Measurements from ENCODE around the gene TSC22D1. TPM values are rescaled to one million over a fixed set of nuclear protein-coding genes. Genes with fewer than 3 reads are reported as not detected.

TSC22D1 gene
- total RNA-seq, 1 donor, result 173 TPM

DNA sequence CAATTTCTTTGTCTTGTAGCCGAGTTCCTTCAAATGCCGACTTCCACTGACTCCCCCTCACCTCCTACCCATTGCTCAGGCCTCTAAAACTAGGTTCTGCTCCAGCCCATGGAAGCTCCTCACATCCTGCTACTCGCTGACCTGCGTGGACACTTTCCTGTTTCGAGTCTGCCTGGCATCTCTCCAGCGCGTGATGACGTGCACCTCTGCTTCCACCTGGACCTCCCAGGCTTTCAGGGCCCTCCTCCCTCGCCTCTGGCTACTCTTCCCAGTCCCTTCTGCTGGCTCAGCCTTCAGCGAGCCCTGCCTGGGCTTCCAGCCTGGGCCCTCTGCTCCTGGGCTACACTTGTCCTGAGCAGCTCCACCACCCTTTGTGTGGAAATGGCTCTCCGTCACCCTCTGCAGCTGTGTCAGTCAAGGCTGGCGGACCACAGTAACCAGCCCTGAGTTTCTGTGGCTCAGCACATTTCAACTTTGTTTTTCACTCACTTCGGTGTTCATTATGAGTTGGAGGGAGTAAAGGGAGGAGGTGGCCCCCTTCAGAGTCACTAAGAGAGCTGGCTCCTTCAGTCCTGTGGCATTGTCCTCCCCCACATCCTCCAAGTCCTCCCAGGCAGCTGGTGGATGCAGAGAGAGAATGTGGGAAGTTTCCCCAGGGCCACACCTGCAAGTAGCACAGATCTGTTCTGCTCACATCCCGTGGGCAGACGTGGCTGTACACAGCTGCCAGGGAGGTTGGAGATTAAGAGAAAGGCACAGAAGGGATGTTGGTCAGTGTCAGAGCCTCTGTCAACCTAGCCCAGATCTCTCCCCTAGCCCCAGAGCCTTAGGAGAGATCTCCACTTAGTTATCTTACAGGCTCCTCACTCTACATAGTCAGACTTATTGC, 153.1 kb downstream of the TSC22D1 start:
- H3K4me2 ChIP-seq (ENCODE audit: insufficient read depth, low read length), result no peak overlapping the region
- DNase-seq (ENCODE audit: insufficient read length, low spot score, missing footprints), result no peak
- H3K36me3 ChIP-seq (ENCODE audit: insufficient read depth, low read length), result no peaks in the 10 kb centered on the region
- peaks cover 7% of the 10 kb centered on the region for H3K27me3 ChIP-seq (ENCODE audit: insufficient read depth, low read length)
- H3K9me3 ChIP-seq (ENCODE audit: low read depth, low read length), result no peaks in the 10 kb centered on the region
- H3K4me3 ChIP-seq (ENCODE audit: insufficient read depth, low read length), result no peak overlapping the region
- H4K20me1 ChIP-seq (ENCODE audit: insufficient read depth, low read length), result no peaks in the 10 kb centered on the region
- TF ChIP-seq, protein P1, sequence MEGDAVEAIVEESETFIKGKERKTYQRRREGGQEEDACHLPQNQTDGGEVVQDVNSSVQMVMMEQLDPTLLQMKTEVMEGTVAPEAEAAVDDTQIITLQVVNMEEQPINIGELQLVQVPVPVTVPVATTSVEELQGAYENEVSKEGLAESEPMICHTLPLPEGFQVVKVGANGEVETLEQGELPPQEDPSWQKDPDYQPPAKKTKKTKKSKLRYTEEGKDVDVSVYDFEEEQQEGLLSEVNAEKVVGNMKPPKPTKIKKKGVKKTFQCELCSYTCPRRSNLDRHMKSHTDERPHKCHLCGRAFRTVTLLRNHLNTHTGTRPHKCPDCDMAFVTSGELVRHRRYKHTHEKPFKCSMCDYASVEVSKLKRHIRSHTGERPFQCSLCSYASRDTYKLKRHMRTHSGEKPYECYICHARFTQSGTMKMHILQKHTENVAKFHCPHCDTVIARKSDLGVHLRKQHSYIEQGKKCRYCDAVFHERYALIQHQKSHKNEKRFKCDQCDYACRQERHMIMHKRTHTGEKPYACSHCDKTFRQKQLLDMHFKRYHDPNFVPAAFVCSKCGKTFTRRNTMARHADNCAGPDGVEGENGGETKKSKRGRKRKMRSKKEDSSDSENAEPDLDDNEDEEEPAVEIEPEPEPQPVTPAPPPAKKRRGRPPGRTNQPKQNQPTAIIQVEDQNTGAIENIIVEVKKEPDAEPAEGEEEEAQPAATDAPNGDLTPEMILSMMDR (IDR thresholded peaks at IDR 0.05; ENCODE audit: extremely low read depth, low read depth, low read length), result no peak
- no peak overlapping the region for H3K27ac ChIP-seq (ENCODE audit: low read depth, low read length)
- H3K4me1 ChIP-seq (ENCODE audit: insufficient read depth, low read length), result peaks cover 2% of the 10 kb centered on the region
- H3K79me2 ChIP-seq (ENCODE audit: insufficient read depth, low read length), result no peaks in the 10 kb centered on the region
- H2AFZ ChIP-seq (ENCODE audit: low read length), result no peak overlapping the region

DNA sequence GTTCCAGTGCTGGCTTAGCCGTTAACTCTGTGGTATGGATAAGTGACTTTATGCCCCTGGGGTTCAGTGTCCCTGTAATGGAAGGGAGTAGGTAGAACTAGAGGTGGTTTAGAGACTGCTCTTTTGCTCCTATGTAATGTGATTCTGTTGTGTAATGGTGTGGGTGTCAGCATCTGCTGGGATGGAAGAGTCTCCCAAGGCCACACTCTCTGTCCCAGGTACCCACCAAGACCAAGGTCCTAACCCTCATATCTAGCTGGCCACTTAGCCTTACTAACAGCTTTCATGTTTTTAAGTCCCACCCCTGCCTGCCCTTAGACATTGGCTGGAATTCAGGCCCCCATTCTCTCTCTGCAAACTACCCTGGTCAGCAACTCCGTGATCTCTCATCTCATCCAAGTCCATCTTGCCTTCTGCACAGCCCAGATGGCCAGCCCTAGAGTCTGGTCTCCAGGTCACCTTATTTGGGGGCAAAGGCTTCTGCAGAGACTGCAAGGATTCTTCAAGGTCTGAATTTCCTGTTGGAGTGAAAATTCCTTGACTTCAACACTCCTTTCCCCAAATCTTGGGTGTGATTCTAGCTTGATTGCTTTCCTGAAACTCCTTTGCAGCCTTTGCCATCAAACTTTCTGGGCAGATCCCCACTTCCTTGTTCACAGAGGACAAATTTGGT, 154.1 kb downstream of the TSC22D1 start:
- Histone ChIP-seq H3K4me3 (ENCODE audit: insufficient read depth, low read length) (no peak overlapping the region), H4K20me1 (ENCODE audit: insufficient read depth, low read length) (no peaks in the 10 kb centered on the region), H3K4me1 (ENCODE audit: insufficient read depth, low read length) (peaks cover 2% of the 10 kb centered on the region), H3K27me3 (ENCODE audit: insufficient read depth, low read length) (peaks cover 7% of the 10 kb centered on the region), H3K36me3 (ENCODE audit: insufficient read depth, low read length) (no peaks in the 10 kb centered on the region), H2AFZ (ENCODE audit: low read length) (no peak overlapping the region), H3K27ac (ENCODE audit: low read depth, low read length) (no peak overlapping the region), H3K4me2 (ENCODE audit: insufficient read depth, low read length) (no peak overlapping the region), H3K79me2 (ENCODE audit: insufficient read depth, low read length) (no peaks in the 10 kb centered on the region), H3K9me3 (ENCODE audit: low read depth, low read length) (no peaks in the 10 kb centered on the region)
- DNase-seq (ENCODE audit: insufficient read length, low spot score, missing footprints), result no peak
- TF ChIP-seq, protein P1 (IDR thresholded peaks at IDR 0.05; ENCODE audit: extremely low read depth, low read depth, low read length), result no peak

DNA sequence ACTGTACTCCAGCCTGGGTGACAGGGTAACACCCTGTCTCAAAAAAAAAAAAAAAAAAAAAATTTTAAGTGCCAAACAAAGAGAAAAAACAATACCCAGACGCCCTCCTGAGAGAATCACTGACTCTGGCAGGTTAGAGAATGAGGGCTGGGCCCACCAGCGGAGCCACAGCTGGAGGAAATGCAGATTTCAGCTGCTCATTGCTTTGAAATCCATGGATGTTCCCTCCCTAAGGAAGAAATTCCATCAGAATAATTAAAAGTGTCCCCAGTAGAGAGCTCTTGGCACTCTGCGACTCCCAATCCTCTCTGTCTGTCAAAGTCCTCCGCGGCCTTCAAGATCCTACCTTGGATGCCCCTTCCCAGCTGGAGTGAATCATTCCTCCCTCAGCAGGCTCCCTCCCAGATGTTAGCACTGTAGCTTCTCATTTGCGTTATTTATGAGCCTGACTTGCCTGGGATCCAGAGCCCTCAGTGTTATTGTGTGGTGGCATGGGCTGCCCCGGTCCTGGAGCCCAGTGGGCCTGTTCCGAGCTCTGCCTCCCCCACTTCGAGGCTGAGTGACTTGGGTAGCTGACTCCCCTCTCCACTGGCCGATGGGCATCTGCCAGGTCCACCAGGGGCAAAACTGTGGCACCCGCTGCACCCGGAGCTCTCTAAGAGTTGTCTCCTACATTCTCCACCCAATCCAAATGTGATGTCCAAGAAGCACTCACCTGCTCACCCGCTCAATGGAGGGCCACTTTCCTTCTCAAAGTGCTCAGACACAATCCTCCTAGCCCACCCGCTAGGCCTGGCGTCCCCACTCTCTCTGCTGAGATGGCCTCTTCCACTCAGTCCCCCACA, 155.5 kb downstream of the TSC22D1 start:
- no peak for DNase-seq (ENCODE audit: insufficient read length, low spot score, missing footprints)
- Histone ChIP-seq H3K36me3 (ENCODE audit: insufficient read depth, low read length) (no peaks in the 10 kb centered on the region), H3K4me1 (ENCODE audit: insufficient read depth, low read length) (no peaks in the 10 kb centered on the region), H3K4me3 (ENCODE audit: insufficient read depth, low read length) (no peak overlapping the region), H3K27ac (ENCODE audit: low read depth, low read length) (no peak overlapping the region), H3K79me2 (ENCODE audit: insufficient read depth, low read length) (no peaks in the 10 kb centered on the region), H4K20me1 (ENCODE audit: insufficient read depth, low read length) (no peaks in the 10 kb centered on the region), H3K9me3 (ENCODE audit: low read depth, low read length) (no peaks in the 10 kb centered on the region), H3K27me3 (ENCODE audit: insufficient read depth, low read length) (peaks cover 7% of the 10 kb centered on the region), H2AFZ (ENCODE audit: low read length) (no peak overlapping the region), H3K4me2 (ENCODE audit: insufficient read depth, low read length) (no peak overlapping the region)
- TF ChIP-seq, protein P1 (IDR thresholded peaks at IDR 0.05; ENCODE audit: extremely low read depth, low read depth, low read length), result no peak
